Ureter (tissue), 1 donor: ENCODE data around the gene FAR1. TPM values are rescaled to one million over a fixed set of nuclear protein-coding genes. Genes with fewer than 3 reads are reported as not detected.

Source experiments
- DNase-seq: peaks from one replicate; pipeline ENCODE4 v3.0.0-alpha.2; 2020; ENCODE audit warnings: low spot score
- total RNA-seq: library from RNA; stranded (reverse); gene quantifications from one replicate; pipeline ENCODE4 v1.2.4, GENCODE V29; 2023
- donor health status: DM: yes; HTN: yes; CAD: no.

FAR1 gene
- total RNA-seq, 1 donor from 2014 or later: 112 TPM

GRCh38 chr11:13669544-13670488 is 1.3 kb downstream of the FAR1 start:
- DNase-seq: no peak

- DNase-seq: no peak
These were observed 4.2 kb downstream of the FAR1 start for GRCh38 chr11:13672576-13673210.

DNA sequence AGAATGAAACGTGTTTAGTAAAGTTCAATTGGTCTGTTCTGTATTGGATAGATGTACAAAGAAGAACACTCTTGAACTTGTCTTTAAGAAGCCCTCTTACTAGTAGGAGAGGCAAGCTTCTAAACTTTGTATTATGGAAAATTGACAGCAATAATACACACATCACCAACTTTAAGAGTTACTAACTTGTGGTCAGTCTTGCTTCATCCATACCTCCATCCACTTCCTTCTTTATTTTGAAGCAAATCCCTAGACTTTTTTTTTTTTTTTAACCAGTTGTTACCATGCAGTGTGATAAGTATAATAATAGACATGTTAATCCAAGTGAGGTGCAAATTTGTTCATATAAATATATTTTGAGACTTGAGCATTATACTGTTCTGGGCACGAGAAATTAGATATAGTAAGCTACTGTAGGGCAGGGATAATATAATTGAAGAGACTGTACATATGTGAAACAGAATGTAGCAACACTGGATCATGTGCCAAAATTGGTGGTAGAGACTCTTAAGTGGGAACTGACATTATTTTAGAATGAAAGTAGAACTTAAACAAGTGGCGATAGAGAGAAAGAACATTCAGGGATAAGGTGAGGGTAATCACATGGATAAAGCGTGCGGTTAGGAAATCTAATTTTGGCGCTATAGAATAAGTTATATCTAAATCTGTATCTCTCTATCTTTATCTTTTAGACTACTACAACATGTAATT is 6.5 kb downstream of the FAR1 start:
- no peak for DNase-seq

GRCh38 chr11:13676576-13676975 is 8.1 kb downstream of the FAR1 start:
- no peak for DNase-seq

DNA sequence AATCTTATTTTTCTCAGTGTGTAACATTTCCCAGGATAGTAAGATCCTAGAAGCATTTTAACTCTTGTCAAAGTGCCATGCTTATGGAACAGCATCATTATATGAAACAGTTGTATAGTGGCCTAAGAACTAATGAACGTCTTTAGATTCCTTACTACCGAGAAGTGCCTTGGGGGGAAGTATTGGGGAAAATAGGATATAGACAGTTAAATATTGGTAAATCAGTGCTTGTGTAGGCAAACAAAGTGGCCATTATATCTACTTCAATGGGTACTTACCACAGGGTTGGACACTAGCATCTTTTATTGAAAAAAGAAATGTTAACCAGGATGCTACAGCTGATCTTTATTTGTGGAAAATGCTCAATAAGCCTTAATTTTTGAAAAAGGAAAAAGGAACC is 11.3 kb downstream of the FAR1 start:
- no peak for DNase-seq

GRCh38 chr11:13680501-13681264 is 12.2 kb downstream of the FAR1 start:
- DNase-seq: no peak

- no peak for DNase-seq
These were observed 13.0 kb downstream of the FAR1 start for GRCh38 chr11:13681446-13681845.

DNA sequence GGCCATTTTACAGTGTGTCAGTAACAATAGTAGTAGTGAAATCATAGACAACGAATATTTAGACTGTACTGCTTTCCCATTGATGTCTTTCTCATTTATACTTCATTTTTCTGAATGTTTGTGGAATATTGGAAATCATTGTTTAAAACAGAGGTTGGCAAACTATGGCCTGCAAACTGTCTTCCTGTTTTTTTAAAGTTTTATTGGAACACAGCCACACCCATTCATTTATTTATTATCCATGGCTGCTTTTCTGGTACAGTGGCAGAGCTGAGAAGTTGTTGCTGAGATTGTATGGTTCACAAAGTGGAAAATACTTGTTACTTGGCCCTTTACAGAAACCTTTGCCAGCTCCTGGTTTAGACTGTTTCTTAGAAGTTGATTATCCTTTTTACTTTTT is 13.7 kb downstream of the FAR1 start:
- no peak for DNase-seq

GRCh38 chr11:13685461-13686108 is 17.1 kb downstream of the FAR1 start:
- DNase-seq: no peak

- DNase-seq: no peak
These were observed 18.3 kb downstream of the FAR1 start for GRCh38 chr11:13686776-13687175.

GRCh38 chr11:13687271-13687670 is 18.8 kb downstream of the FAR1 start:
- DNase-seq: no peak

DNA sequence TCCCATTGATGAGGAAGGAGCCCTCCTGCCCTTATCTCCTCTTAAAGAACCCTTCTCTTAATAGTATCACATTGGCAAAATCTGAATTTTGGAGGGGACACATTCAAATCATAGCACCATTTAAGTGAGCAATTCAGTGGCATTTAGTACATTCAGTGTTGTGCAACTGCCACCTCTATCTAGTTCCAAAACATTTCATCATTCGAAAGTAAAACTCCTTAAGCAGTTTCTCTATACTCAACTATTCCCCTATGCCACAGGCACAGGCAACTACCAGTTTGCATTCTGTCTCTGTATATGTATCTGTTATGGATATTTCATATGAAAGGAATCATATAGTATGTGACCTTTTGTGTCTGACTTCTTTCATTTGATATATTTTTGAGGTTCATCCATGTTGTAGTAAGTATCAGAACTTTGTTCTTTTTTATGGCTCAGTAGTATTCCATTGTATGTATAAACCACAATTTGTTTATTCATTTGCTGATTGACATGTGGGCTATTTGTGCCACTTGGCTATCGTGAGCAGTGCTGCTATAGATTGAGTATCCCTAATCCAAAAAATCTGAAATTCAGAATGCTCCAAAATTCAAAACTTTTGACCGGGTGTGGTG is 22.9 kb downstream of the FAR1 start:
- no peak for DNase-seq

GRCh38 chr11:13692172-13692571 is 23.7 kb downstream of the FAR1 start:
- DNase-seq: no peak

DNA sequence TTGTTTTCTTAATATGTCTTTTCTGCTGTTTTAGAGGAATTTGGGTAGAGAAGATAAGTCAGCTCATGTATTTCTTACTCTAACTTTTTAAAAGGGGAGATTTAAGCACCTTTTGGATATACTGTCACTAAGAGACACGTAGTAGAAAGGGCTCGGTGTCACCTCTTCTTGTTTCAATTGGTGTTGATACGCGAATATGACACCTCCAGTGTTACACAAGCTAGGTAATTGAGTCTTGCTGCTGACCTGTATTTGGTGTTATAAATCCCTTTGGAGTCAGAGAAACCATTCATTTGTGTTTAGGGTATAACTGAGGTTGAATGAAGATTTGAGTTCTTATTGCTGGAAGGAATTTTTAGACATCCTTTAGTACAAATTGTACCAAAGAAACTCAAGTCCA is 25.6 kb downstream of the FAR1 start:
- DNase-seq: no peak

GRCh38 chr11:13695886-13696285 is 27.4 kb downstream of the FAR1 start:
- no peak for DNase-seq

DNA sequence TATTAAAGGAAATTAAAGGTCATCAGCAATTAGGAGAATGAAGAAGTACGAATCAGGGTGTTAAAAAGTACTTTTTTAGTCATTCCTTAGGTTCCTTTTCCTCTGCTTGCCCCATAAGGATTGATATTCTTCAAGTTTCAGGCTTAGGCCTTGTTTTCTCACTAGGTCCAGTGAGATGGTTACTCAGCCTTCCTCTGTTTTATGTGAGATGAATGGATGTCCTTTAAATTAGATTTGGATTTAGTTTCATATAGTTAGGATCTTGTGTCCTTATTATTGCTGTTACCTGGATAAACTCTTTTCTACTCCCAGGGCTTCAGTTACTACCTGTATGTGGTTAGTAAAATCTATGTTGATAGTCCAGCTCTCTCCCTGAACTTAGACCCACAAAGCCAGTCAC is 29.2 kb downstream of the FAR1 start:
- no peak for DNase-seq

- DNase-seq: no peak
These were observed 29.7 kb downstream of the FAR1 start for GRCh38 chr11:13698132-13698531.

DNA sequence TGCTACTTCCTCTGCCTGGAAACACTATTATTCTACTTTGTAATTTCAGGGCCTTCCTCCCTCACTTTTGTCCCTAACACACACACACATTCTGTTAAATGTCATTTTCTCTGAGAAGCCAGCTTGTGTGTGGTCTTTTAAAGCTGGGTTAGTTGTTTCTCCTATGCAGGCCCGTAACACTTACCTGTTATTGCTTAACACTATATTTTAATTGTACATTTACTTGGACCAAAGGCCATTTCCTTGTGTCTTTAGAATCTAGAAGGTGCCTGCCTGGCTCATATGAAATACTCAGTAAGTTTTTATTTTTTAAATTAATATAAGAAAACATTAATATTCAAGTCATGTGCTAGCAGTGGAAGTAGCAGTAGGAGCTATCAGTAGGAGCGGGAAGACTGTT is 30.6 kb downstream of the FAR1 start:
- DNase-seq: no peak

GRCh38 chr11:13699870-13700269 is 31.4 kb downstream of the FAR1 start:
- no peak for DNase-seq

- DNase-seq: no peak
These were observed 33.0 kb downstream of the FAR1 start for GRCh38 chr11:13701506-13701905.

- DNase-seq: no peak
These were observed 33.6 kb downstream of the FAR1 start for GRCh38 chr11:13702071-13702470.
